Measurements from ENCODE around the gene TEX261. TPM values are rescaled to one million over a fixed set of nuclear protein-coding genes. Genes with fewer than 3 reads are reported as not detected.
"Not testable (repeated sequence)": the region's sequence is repeated elsewhere in the genome, so short reads cannot be mapped to it uniquely, and the experiment has no call there.

The TEX261 gene
- total RNA-seq, 4 donors from 2014 or later = 13.2 to 35.1 (median 30.3) TPM

DNA sequence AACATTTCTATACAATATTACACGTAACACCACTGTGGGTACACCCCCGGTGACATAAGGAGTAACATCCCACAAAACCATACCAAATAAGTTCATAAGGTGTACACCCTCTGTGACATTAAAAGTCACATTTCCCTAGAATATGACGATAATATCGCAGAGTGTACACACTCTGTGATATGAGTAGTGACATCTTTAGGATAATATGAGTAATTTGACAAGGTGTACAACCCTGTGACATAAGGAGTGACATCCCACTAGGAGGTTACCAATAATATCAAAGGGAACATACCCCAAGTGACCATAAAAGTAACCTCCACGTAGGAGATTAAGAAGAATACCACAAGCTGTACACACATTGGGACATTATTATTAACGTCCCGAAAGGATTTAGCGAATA lies 24.0 kb upstream of the TEX261 start:
- no peak overlapping the region for H3K27ac ChIP-seq
- DNase-seq = no peak
- TF ChIP-seq, protein P1, sequence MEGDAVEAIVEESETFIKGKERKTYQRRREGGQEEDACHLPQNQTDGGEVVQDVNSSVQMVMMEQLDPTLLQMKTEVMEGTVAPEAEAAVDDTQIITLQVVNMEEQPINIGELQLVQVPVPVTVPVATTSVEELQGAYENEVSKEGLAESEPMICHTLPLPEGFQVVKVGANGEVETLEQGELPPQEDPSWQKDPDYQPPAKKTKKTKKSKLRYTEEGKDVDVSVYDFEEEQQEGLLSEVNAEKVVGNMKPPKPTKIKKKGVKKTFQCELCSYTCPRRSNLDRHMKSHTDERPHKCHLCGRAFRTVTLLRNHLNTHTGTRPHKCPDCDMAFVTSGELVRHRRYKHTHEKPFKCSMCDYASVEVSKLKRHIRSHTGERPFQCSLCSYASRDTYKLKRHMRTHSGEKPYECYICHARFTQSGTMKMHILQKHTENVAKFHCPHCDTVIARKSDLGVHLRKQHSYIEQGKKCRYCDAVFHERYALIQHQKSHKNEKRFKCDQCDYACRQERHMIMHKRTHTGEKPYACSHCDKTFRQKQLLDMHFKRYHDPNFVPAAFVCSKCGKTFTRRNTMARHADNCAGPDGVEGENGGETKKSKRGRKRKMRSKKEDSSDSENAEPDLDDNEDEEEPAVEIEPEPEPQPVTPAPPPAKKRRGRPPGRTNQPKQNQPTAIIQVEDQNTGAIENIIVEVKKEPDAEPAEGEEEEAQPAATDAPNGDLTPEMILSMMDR (IDR thresholded peaks at IDR 0.05) = no peak
- TF ChIP-seq POLR2A (IDR thresholded peaks at IDR 0.05) = no peak
- no peaks in the 10 kb centered on the region for H3K4me1 ChIP-seq
- no peaks in the 10 kb centered on the region for H3K36me3 ChIP-seq
- H3K9me3 ChIP-seq = no peaks in the 10 kb centered on the region
- H3K4me3 ChIP-seq = no peak overlapping the region
- no peaks in the 10 kb centered on the region for H3K27me3 ChIP-seq

- not testable (repeated sequence) for DNase-seq, H3K27me3 ChIP-seq, H3K9me3 ChIP-seq, H3K4me1 ChIP-seq, H3K27ac ChIP-seq, H3K36me3 ChIP-seq, H3K4me3 ChIP-seq
Observed at GRCh38 chr2:71011786-71012185, 17.1 kb upstream of the TEX261 start.

- TF ChIP-seq POLR2A (IDR thresholded peaks at IDR 0.05) = no peak
- TF ChIP-seq, protein P1 (IDR thresholded peaks at IDR 0.05) = no peak
- no peaks in the 10 kb centered on the region for H3K36me3 ChIP-seq
Observed at GRCh38 chr2:71008342-71008741, 13.7 kb upstream of the TEX261 start.

GRCh38 chr2:71006955-71007799 lies 12.5 kb upstream of the TEX261 start:
- Histone ChIP-seq H3K4me3 (no peak overlapping the region), H3K27me3 (no peaks in the 10 kb centered on the region), H3K36me3 (no peaks in the 10 kb centered on the region), H3K4me1 (peaks cover 0 to 2% (median 0%) of the 10 kb centered on the region in 4 donors), H3K27ac (no peak overlapping the region), H3K9me3 (no peaks in the 10 kb centered on the region)
- TF ChIP-seq POLR2A (IDR thresholded peaks at IDR 0.05) = no peak
- TF ChIP-seq, protein P1 (IDR thresholded peaks at IDR 0.05) = no peak
- no peak for DNase-seq

More at GRCh38 chr2:71008342-71008741, 13.7 kb upstream of the TEX261 start:
- Histone ChIP-seq H3K4me1 (no peaks in the 10 kb centered on the region), H3K27me3 (no peaks in the 10 kb centered on the region), H3K27ac (no peak overlapping the region), H3K9me3 (no peaks in the 10 kb centered on the region), H3K4me3 (no peak overlapping the region)
- no peak for DNase-seq

DNA sequence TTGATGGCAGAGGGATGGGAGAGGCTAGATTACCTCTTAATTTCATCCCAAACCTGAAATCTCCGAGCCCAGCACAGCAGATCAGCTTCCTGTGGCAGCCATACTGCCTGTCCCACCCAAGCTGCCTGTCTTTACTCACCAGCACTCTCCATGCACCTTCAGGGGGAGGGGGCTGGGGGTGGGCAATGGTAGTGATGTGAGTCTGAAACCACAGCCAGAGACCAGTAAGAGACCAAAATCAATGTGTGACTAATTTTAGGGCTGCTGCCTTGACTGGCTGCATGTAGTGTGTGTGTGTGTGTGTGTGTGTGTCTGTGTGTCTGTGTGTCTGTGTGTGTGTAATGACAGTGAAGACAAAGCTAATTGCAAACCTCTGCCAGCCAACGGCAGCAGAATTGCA lies 11.7 kb upstream of the TEX261 start:
- Histone ChIP-seq H3K4me1 (peaks cover 0 to 11% (median 2%) of the 10 kb centered on the region in 4 donors), H3K9me3 (peaks cover 0 to 3% (median 0%) of the 10 kb centered on the region in 4 donors), H3K36me3 (no peaks in the 10 kb centered on the region), H3K27ac (no peak overlapping the region), H3K4me3 (no peak overlapping the region), H3K27me3 (no peaks in the 10 kb centered on the region)
- TF ChIP-seq, protein P1 (IDR thresholded peaks at IDR 0.05) = no peak
- no peak for TF ChIP-seq POLR2A (IDR thresholded peaks at IDR 0.05)
- DNase-seq = no peak

All from Peyer's patch (tissue), 4 donors.